Prostate gland (tissue), 2 donors: ENCODE measurements around the gene SMURF2.

Experiments used
- CTCF ChIP-seq, 4 experiments: fragments of 200-600 bp in 2 of 4; fragments of 450-650 bp in 2 of 4; sonication (generic) in 2 of 4; IDR thresholded peaks; 1 replicate in 3 of 4; 2 replicates in 1 of 4; pipeline ENCODE4 v1.5.1; 2016 to 2019; ENCODE audit warnings: antibody characterized with exemption in 4 of 4, mild to moderate bottlenecking in 2 of 4, moderate library complexity in 2 of 4
- POLR2AphosphoS5 ChIP-seq: sonication (generic); formaldehyde crosslinking; IDR thresholded peaks from one replicate; pipeline ENCODE4 v1.6.1; 2017; ENCODE audit warnings: antibody characterized with exemption

DNA sequence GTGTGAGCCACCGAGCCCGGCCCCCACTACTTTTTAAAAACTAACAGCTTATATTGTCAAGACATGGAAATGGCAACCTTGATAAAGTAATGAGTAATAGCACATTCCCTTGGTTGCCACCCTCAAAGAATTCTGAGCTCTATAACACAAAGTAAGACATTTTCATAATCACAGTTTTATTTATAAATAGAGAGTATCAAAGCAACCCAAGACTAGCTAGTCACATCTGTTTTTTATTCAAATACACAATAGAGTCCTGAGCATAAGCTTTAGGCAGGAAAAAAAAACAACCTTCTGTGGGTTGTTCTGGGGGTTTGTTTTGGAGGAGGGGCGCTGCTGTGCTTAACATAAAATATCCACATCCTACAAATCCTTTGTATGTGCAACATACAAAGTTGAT is 86.7 kb downstream of the SMURF2 start:
- no peak for TF ChIP-seq CTCF (IDR thresholded peaks at IDR 0.05)
- no peak for TF ChIP-seq POLR2AphosphoS5
